ENCODE measurements around the gene CTAG1B. TPM values are rescaled to one million over a fixed set of nuclear protein-coding genes. Genes with fewer than 3 reads are reported as not detected.

Gene CTAG1B
- total RNA-seq, 1 donor from 2014 or later = not detected

DNA sequence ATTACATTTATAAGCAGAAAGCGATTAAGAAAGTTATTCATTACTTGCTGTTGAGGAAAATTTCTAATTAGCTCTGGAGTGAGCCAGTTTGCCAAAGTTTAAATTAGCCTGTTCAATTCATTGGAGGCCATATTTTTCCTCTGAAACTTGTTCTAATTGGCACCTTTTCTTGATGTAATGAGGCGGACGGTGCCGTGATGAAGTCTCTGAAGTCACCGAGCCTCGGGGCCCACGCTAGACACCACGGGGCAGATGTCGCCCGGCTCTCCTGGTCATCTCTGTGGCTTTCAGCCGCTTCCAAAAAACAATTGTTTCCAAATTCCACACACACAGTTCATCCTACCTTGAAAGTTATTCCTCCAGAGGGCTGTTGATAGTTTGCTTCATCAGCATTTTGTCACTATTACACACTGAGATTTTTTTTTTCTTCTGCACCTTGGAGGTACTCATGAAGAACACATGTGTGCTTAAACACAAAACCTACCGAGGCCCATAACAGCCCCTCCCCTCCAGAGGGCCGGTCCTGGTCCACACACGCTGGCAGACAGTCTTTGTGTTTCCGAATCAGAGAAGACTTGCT is 38.2 kb upstream of the CTAG1B start:
- Mint-ChIP-seq H3K27ac (ENCODE audit: unreplicated experiment) (no peak overlapping the region), H3K4me1 (ENCODE audit: low read depth, unreplicated experiment) (no peaks in the 10 kb centered on the region), H3K9me3 (ENCODE audit: unreplicated experiment) (peaks cover 7% of the 10 kb centered on the region), H3K36me3 (ENCODE audit: low read depth, unreplicated experiment) (no peaks in the 10 kb centered on the region), H3K27me3 (ENCODE audit: low read depth, unreplicated experiment) (peaks cover 6% of the 10 kb centered on the region), H3K4me3 (ENCODE audit: unreplicated experiment) (no peak overlapping the region)
- Histone ChIP-seq H3K27ac (ENCODE audit: low read depth, low read length) (no peak overlapping the region), H3K4me2 (ENCODE audit: low read length) (no peak overlapping the region), H3K36me3 (ENCODE audit: insufficient read depth, low read length) (no peaks in the 10 kb centered on the region), H3K4me1 (ENCODE audit: insufficient read depth, low read length) (no peaks in the 10 kb centered on the region), H3K9ac (ENCODE audit: low read length) (no peak overlapping the region), H4K20me1 (ENCODE audit: insufficient read depth, low read length) (no peaks in the 10 kb centered on the region), H2AFZ (ENCODE audit: low read depth, low read length) (no peak overlapping the region), H3K79me2 (ENCODE audit: insufficient read depth, low read length) (no peaks in the 10 kb centered on the region), H3K4me3 (ENCODE audit: insufficient read depth, low read depth, low read length) (no peak overlapping the region), H3K27me3 (ENCODE audit: insufficient read depth, low read length) (no peaks in the 10 kb centered on the region), H3K9me3 (ENCODE audit: insufficient read depth, low read depth, low read length) (no peaks in the 10 kb centered on the region)
- FAIRE-seq = no peak
- DNase-seq (ENCODE audit: low read depth) = no peak
- no peak for TF ChIP-seq CTCF (IDR thresholded peaks at IDR 0.05; ENCODE audit: insufficient read depth, low read depth, low read length)
- TF ChIP-seq EZH2 (IDR thresholded peaks at IDR 0.05; ENCODE audit: insufficient read depth, low read length) = no peak

- Histone ChIP-seq H3K36me3 (ENCODE audit: insufficient read depth, low read length) (no peaks in the 10 kb centered on the region), H3K9ac (ENCODE audit: low read length) (no peak overlapping the region), H3K27me3 (ENCODE audit: insufficient read depth, low read length) (no peaks in the 10 kb centered on the region), H3K9me3 (ENCODE audit: insufficient read depth, low read depth, low read length) (no peaks in the 10 kb centered on the region), H3K27ac (ENCODE audit: low read depth, low read length) (no peak overlapping the region), H4K20me1 (ENCODE audit: insufficient read depth, low read length) (no peaks in the 10 kb centered on the region), H3K4me3 (ENCODE audit: insufficient read depth, low read depth, low read length) (no peak overlapping the region), H3K79me2 (ENCODE audit: insufficient read depth, low read length) (no peaks in the 10 kb centered on the region), H3K4me1 (ENCODE audit: insufficient read depth, low read length) (no peaks in the 10 kb centered on the region), H2AFZ (ENCODE audit: low read depth, low read length) (no peak overlapping the region), H3K4me2 (ENCODE audit: low read length) (no peak overlapping the region)
- peaks cover 6% of the 10 kb centered on the region for H3K27me3 Mint-ChIP-seq (ENCODE audit: low read depth, unreplicated experiment)
- no peaks in the 10 kb centered on the region for H3K36me3 Mint-ChIP-seq (ENCODE audit: low read depth, unreplicated experiment)
- FAIRE-seq (no peak), DNase-seq (ENCODE audit: low read depth) (no peak)
- no peak overlapping the region for H3K27ac Mint-ChIP-seq (ENCODE audit: unreplicated experiment)
- H3K4me1 Mint-ChIP-seq (ENCODE audit: low read depth, unreplicated experiment) = no peaks in the 10 kb centered on the region
- TF ChIP-seq CTCF (IDR thresholded peaks at IDR 0.05; ENCODE audit: insufficient read depth, low read depth, low read length) = no peak
- TF ChIP-seq EZH2 (IDR thresholded peaks at IDR 0.05; ENCODE audit: insufficient read depth, low read length) = no peak
- no peak overlapping the region for H3K4me3 Mint-ChIP-seq (ENCODE audit: unreplicated experiment)
- peaks cover 7% of the 10 kb centered on the region for H3K9me3 Mint-ChIP-seq (ENCODE audit: unreplicated experiment)
These were observed 36.7 kb upstream of the CTAG1B start for GRCh38 chrX:154655786-154656185.

GRCh38 chrX:154655346-154655745 is 36.3 kb upstream of the CTAG1B start:
- H3K27me3 ChIP-seq (ENCODE audit: insufficient read depth, low read length) = no peaks in the 10 kb centered on the region
- H3K36me3 Mint-ChIP-seq (ENCODE audit: low read depth, unreplicated experiment) = no peaks in the 10 kb centered on the region
- no peaks in the 10 kb centered on the region for H3K4me1 Mint-ChIP-seq (ENCODE audit: low read depth, unreplicated experiment)
- TF ChIP-seq CTCF (IDR thresholded peaks at IDR 0.05; ENCODE audit: insufficient read depth, low read depth, low read length) (no peak), EZH2 (IDR thresholded peaks at IDR 0.05; ENCODE audit: insufficient read depth, low read length) (no peak)
- H3K36me3 ChIP-seq (ENCODE audit: insufficient read depth, low read length) = no peaks in the 10 kb centered on the region
- no peak overlapping the region for H3K9ac ChIP-seq (ENCODE audit: low read length)
- H3K4me3 Mint-ChIP-seq (ENCODE audit: unreplicated experiment) = no peak overlapping the region
- FAIRE-seq (no peak), DNase-seq (ENCODE audit: low read depth) (no peak)
- H3K9me3 ChIP-seq (ENCODE audit: insufficient read depth, low read depth, low read length) = no peaks in the 10 kb centered on the region
- H4K20me1 ChIP-seq (ENCODE audit: insufficient read depth, low read length) = no peaks in the 10 kb centered on the region
- H3K9me3 Mint-ChIP-seq (ENCODE audit: unreplicated experiment) = peaks cover 7% of the 10 kb centered on the region
- no peak overlapping the region for H3K4me3 ChIP-seq (ENCODE audit: insufficient read depth, low read depth, low read length)
- no peak overlapping the region for H3K27ac Mint-ChIP-seq (ENCODE audit: unreplicated experiment)
- H3K79me2 ChIP-seq (ENCODE audit: insufficient read depth, low read length) = no peaks in the 10 kb centered on the region
- no peak overlapping the region for H3K4me2 ChIP-seq (ENCODE audit: low read length)
- H3K27ac ChIP-seq (ENCODE audit: low read depth, low read length) = no peak overlapping the region
- no peaks in the 10 kb centered on the region for H3K4me1 ChIP-seq (ENCODE audit: insufficient read depth, low read length)
- peaks cover 6% of the 10 kb centered on the region for H3K27me3 Mint-ChIP-seq (ENCODE audit: low read depth, unreplicated experiment)
- no peak overlapping the region for H2AFZ ChIP-seq (ENCODE audit: low read depth, low read length)

All from astrocyte (in vitro differentiated cells and primary cell).